DOHH2 (cell line): Measurements from ENCODE around the gene LOXHD1.

Experiments
- CTCF ChIP-seq: fragments of 200-600 bp; sonication (generic); IDR thresholded peaks from one replicate; pipeline ENCODE4 v1.5.1; 2014; ENCODE audit warnings: antibody characterized with exemption, mild to moderate bottlenecking, low read depth, low read length; ENCODE audit not compliant: poor library complexity, severe bottlenecking
- EZH2phosphoT487 ChIP-seq: fragments of 200-600 bp; sonication (generic); IDR thresholded peaks from 2 replicates; pipeline ENCODE4 v1.6.1; 2017; ENCODE audit warnings: borderline replicate concordance, mild to moderate bottlenecking, antibody characterized with exemption, low read length, moderate library complexity, mixed read lengths

GRCh38 chr18:46541626-46542189 is 115.3 kb downstream of the LOXHD1 start:
- TF ChIP-seq CTCF, result no peak
- TF ChIP-seq EZH2phosphoT487, result no peak
